GM12878 (cell line): ENCODE data around the gene CARD14. TPM values are rescaled to one million over a fixed set of nuclear protein-coding genes. Genes with fewer than 3 reads are reported as not detected.

Experiments used
- ATAC-seq: fragments of 200-7000 bp; cut with Tn5 transposase; 3 replicates; pipeline ENCODE4 v1.9.1; 2020; ENCODE audit warnings: mild to moderate bottlenecking, moderate library complexity
- BruUV-seq: library from RNA; stranded (reverse); fragments of 400-500 nt; replicated peaks from 2 replicates; lab custom pipeline; 2021; lab: Mats Ljungman, UMichigan
- CTCF ChIA-PET: fragments of 300-600 bp; sonication (Branson Sonifier 250); formaldehyde crosslinking; extraction: SDS; loops from one replicate; lab custom pipeline; 2021; ENCODE audit warnings: inconsistent platforms; lab: Yijun Ruan, JAX
- POLR2A ChIA-PET: fragments of 350-600 bp; formaldehyde crosslinking; extraction: SDS; loops from one replicate; lab custom pipeline; 2021; ENCODE audit warnings: inconsistent platforms; lab: Charles Lee
- RAD21 ChIA-PET: fragments of 300-600 bp; sonication (Branson Sonifier 250); formaldehyde crosslinking; loops from one replicate; lab custom pipeline; 2023; ENCODE audit warnings: antibody characterized with exemption; ENCODE audit not compliant: unreplicated experiment; lab: Charles Lee
- SMC1A ChIA-PET: fragments of 300-600 bp; sonication (Branson Sonifier 250); formaldehyde crosslinking; loops from one replicate; lab custom pipeline; 2023; ENCODE audit not compliant: unreplicated experiment, uncharacterized antibody; lab: Charles Lee
- DNase-seq: peaks from one replicate; pipeline ENCODE4 v3.0.0-alpha.2; 2011; ENCODE audit warnings: low read depth, low spot score
- FAIRE-seq: peaks from 3 replicates; lab custom pipeline; 2011; peaks lifted over from hg19 to GRCh38; lab: Jason Lieb, UNC
- H2AFZ ChIP-seq: 2 replicates; pipeline ENCODE4 v1.6.0; 2011; ENCODE audit warnings: low read depth, low read length, control low read depth; ENCODE audit not compliant: control insufficient read depth
- H3K27ac ChIP-seq: 2 replicates; pipeline ENCODE4 v1.5.1; 2011; ENCODE audit warnings: control low read depth; ENCODE audit not compliant: control insufficient read depth, insufficient read depth
- H3K27me3 ChIP-seq, 2 experiments: replicated peaks in 1 of 2; 2 replicates each; pipeline versions ENCODE4 v1.6.0 to v1.6.1; 2011; ENCODE audit warnings: low read length in 1 of 2; ENCODE audit not compliant: control insufficient read depth in 2 of 2, insufficient read depth in 2 of 2
- H3K36me3 ChIP-seq, 2 experiments: 2 replicates each; pipeline ENCODE4 v1.5.1; 2011; ENCODE audit warnings: low read length in 1 of 2; ENCODE audit not compliant: control insufficient read depth in 2 of 2, insufficient read depth in 2 of 2
- H3K4me1 ChIP-seq: 2 replicates; pipeline ENCODE4 v1.6.1; 2011; ENCODE audit warnings: mild to moderate bottlenecking, low read length, moderate library complexity, mixed read lengths; ENCODE audit not compliant: control insufficient read depth, insufficient read depth
- H3K4me2 ChIP-seq: 2 replicates; pipeline ENCODE4 v1.6.0; 2011; ENCODE audit warnings: control low read depth; ENCODE audit not compliant: control insufficient read depth, insufficient read depth
- H3K4me3 ChIP-seq: fragments of 200-600 bp; sonication (generic); 2 replicates; pipeline ENCODE4 v1.5.1; 2016
- H3K79me2 ChIP-seq: 2 replicates; pipeline ENCODE4 v1.6.0; 2011; ENCODE audit warnings: low read length; ENCODE audit not compliant: control insufficient read depth, insufficient read depth
- H3K9ac ChIP-seq: 2 replicates; pipeline ENCODE4 v1.8.0; 2011; ENCODE audit warnings: low read length, control low read depth, mixed read lengths; ENCODE audit not compliant: control insufficient read depth, insufficient read depth
- H3K9me3 ChIP-seq: replicated peaks from 3 replicates; pipeline ENCODE4 v1.5.1; 2011; ENCODE audit warnings: mild to moderate bottlenecking, low read length; ENCODE audit not compliant: control insufficient read depth, insufficient read depth
- H4K20me1 ChIP-seq: 2 replicates; pipeline ENCODE4 v1.6.0; 2011; ENCODE audit not compliant: control insufficient read depth, insufficient read depth
- MEF2B ChIP-seq: fragments of 450-650 bp; IDR thresholded peaks from 2 replicates; pipeline ENCODE4 v1.6.1; 2018; ENCODE audit warnings: mild to moderate bottlenecking, moderate library complexity; ENCODE audit not compliant: partially characterized antibody, poor library complexity, severe bottlenecking
- PML ChIP-seq: IDR thresholded peaks from 2 replicates; pipeline ENCODE4 v1.6.1; 2012; ENCODE audit warnings: low read length, inconsistent platforms
- TARDBP ChIP-seq: IDR thresholded peaks from 2 replicates; pipeline ENCODE4 v1.6.1; 2016; ENCODE audit warnings: borderline replicate concordance
- ZNF207 ChIP-seq: fragments of 450-650 bp; IDR thresholded peaks from 2 replicates; pipeline ENCODE4 v1.6.1; 2014; ENCODE audit warnings: antibody characterized with exemption, mild to moderate bottlenecking, borderline replicate concordance
- WGBS: methylation state at CpG from one replicate; pipeline ENCODE4 v1.1.6; 2016; ENCODE audit warnings: low lambda C conversion rate; ENCODE audit not compliant: insufficient replicate concordance, insufficient coverage; ENCODE audit errors: missing lambda C conversion rate; 5-methylcytosine and 5-hydroxymethylcytosine counted together
- in situ Hi-C: fragments of 300-500 bp; cut with MboI; formaldehyde crosslinking; loops from 9 replicates; pipeline ENCODE4 v1.14.3; 2018; ENCODE audit warnings: mixed read lengths
- intact Hi-C: fragments of 100-400 bp; cut with micrococcal nuclease; formaldehyde crosslinking; loops from one replicate; pipeline ENCODE4 v1.14.2; 2022; ENCODE audit not compliant: unreplicated experiment
- polyA plus RNA-seq, 11 experiments: library from polyadenylated mRNA; depleted of rRNA in 4 of 11; unstranded in 6 of 11; stranded (reverse) in 5 of 11; fragments of >200 nt; fragmentation: Nextera tagmentation in 4 of 11; fragmentation: Illumina TruSeq in 1 of 11; extraction: Ambion mirVana in 4 of 11; extraction: Trizol in 1 of 11; gene quantifications; 1 replicate in 1 of 11; 2 replicates in 10 of 11; pipeline versions ENCODE4 v1.2.1 to v1.2.3, GENCODE V29; 2011 to 2016; ENCODE audit warnings: inconsistent platforms in 2 of 11, missing spikeins in 2 of 11, low read depth in 1 of 11
- total RNA-seq, 4 experiments: library from RNA; depleted of rRNA in 3 of 4; stranded (reverse); fragments of >200 nt in 3 of 4; fragmentation: Illumina TruSeq in 1 of 4; extraction: Trizol in 1 of 4; gene quantifications; 2 replicates each; pipeline versions ENCODE4 v1.2.1 to v1.2.3, GENCODE V29; 2013 to 2021

Gene CARD14
- total and polyA plus RNA-seq, 10 of the 15 experiments (the other 5 are each of a cell fraction or from before 2014, with no cell fraction given): 0.08 to 0.15 TPM; not detected in 8

- H2AFZ ChIP-seq: no peak overlapping the region
- WGBS: 41% methylated on average over 4 of the region's 4 CpGs
- FAIRE-seq (no peak), ATAC-seq (no peak), DNase-seq (no peak)
- in situ Hi-C loops (no loop called here), intact Hi-C loops (no loop called here)
- H3K79me2 ChIP-seq: no peaks in the 10 kb centered on the region
- no peaks in the 10 kb centered on the region for H3K4me1 ChIP-seq
- CTCF ChIA-PET: interaction anchor here (0.5 kb wide), 1 partner anchor 18 kb away, joined by 3 read pairs; no protein-coding TSS in a partner anchor
- no peaks in the 10 kb centered on the region for H4K20me1 ChIP-seq
- POLR2A ChIA-PET: no interaction called here
- no TSS peak for BruUV-seq
- H3K9ac ChIP-seq: no peak overlapping the region
- H3K9me3 ChIP-seq: peaks cover 7% of the 10 kb centered on the region; the same call in 2 of the 3 replicates
- H3K4me3 ChIP-seq: no peak overlapping the region
- H3K27me3 ChIP-seq: no peaks in the 10 kb centered on the region
- no peak overlapping the region for H3K4me2 ChIP-seq
- SMC1A ChIA-PET: no interaction called here
- RAD21 ChIA-PET: interaction anchor here (0.5 kb wide), 1 partner anchor 16 kb away, joined by 3 read pairs; no protein-coding TSS in a partner anchor
- H3K36me3 ChIP-seq: no peaks in the 10 kb centered on the region
- H3K27ac ChIP-seq: no peak overlapping the region
- no peak for TF ChIP-seq MEF2B
Observed at GRCh38 chr17:80229011-80229410, 59.2 kb downstream of the CARD14 start.

GRCh38 chr17:80232438-80232837 is 62.6 kb downstream of the CARD14 start:
- Histone ChIP-seq H3K79me2 (no peaks in the 10 kb centered on the region), H2AFZ (no peak overlapping the region), H3K4me3 (no peak overlapping the region), H3K4me2 (no peak overlapping the region), H3K4me1 (no peaks in the 10 kb centered on the region), H3K9me3 (peaks cover 9% of the 10 kb centered on the region; the same call in 2 of the 3 replicates), H3K9ac (no peak overlapping the region)
- intact Hi-C loops: no loop called here
- in situ Hi-C loops: no loop called here
- no peak for DNase-seq
- ChIA-PET SMC1A (no interaction called here), CTCF (no interaction called here)
- FAIRE-seq: no peak
- no peak for ATAC-seq
- TF ChIP-seq PML (no peak), TARDBP (no peak), ZNF207 (no peak)
- TF ChIP-seq, all 136 proteins: peak for 0
- ChIA-PET POLR2A (no interaction called here), RAD21 (no interaction called here)
- no peak overlapping the region for H3K27ac ChIP-seq
- BruUV-seq: no TSS peak
- no peaks in the 10 kb centered on the region for H3K36me3 ChIP-seq
- no peaks in the 10 kb centered on the region for H3K27me3 ChIP-seq
- H4K20me1 ChIP-seq: no peaks in the 10 kb centered on the region
- 15% methylated on average over 1 of the region's 1 CpG for WGBS
